K562 (cell line): Measurements from ENCODE around the gene TMEM53. TPM values are rescaled to one million over a fixed set of nuclear protein-coding genes. Genes with fewer than 3 reads are reported as not detected.

ENCODE experiments used
- ATAC-seq: fragments of 200-7000 bp; cut with Tn5 transposase; 3 replicates; pipeline ENCODE4 v1.9.1; 2020; ENCODE audit warnings: moderate library complexity
- BruUV-seq: library from RNA; stranded (reverse); fragments of 400-500 nt; replicated peaks from 2 replicates; lab custom pipeline; 2021; lab: Mats Ljungman, UMichigan
- CTCF ChIA-PET: fragments of 300-600 bp; formaldehyde crosslinking; extraction: SDS; loops from one replicate; lab custom pipeline; 2021; ENCODE audit warnings: low intra/inter-chr PET ratio; lab: Yijun Ruan, JAX
- POLR2A ChIA-PET: fragments of 300-600, 350-650 bp; sonication (Branson Sonifier 250); formaldehyde crosslinking; extraction: SDS; loops from one replicate; lab custom pipeline; 2021; ENCODE audit warnings: antibody characterized with exemption, inconsistent platforms; lab: Yijun Ruan, JAX
- DNase-seq, 4 experiments: peaks; one replicate each; pipeline versions ENCODE4 v3.0.0 to v3.0.0-alpha.2; 2011 to 2018; ENCODE audit warnings: low spot score in 3 of 4, mixed read lengths in 3 of 4; ENCODE audit errors: extremely low read depth in 1 of 4
- FAIRE-seq: peaks from 2 replicates; lab custom pipeline; 2011; peaks lifted over from hg19 to GRCh38; lab: Jason Lieb, UNC
- H2AFZ ChIP-seq: 2 replicates; pipeline ENCODE4 v1.6.0; 2011; ENCODE audit warnings: low read depth, low read length, control low read depth, inconsistent platforms
- H3K27ac ChIP-seq: fragments of 200-600 bp; 3 replicates; pipeline ENCODE4 v1.8.0; 2011; ENCODE audit warnings: low read depth, mild to moderate bottlenecking, control low read depth, inconsistent platforms, low read length, moderate library complexity, mixed read lengths; ENCODE audit errors: extremely low read depth
- H3K27me3 ChIP-seq, 2 experiments: fragments of 300-600 bp in 1 of 2; 2 replicates in 1 of 2; 3 replicates in 1 of 2; pipeline versions ENCODE4 v1.6.0 to v1.8.0; 2011; ENCODE audit warnings: inconsistent platforms in 2 of 2, low read length in 2 of 2, mild to moderate bottlenecking in 1 of 2, mixed read lengths in 1 of 2, moderate library complexity in 1 of 2; ENCODE audit not compliant: control insufficient read depth in 2 of 2, insufficient read depth in 2 of 2
- H3K36me3 ChIP-seq: fragments of 300-600 bp; 3 replicates; pipeline ENCODE4 v1.8.0; 2011; ENCODE audit warnings: mild to moderate bottlenecking, low read length, inconsistent platforms; ENCODE audit not compliant: control insufficient read depth, insufficient read depth
- H3K4me1 ChIP-seq, 2 experiments: fragments of 200-600 bp in 1 of 2; replicated peaks in 1 of 2; 2 replicates in 1 of 2; 3 replicates in 1 of 2; pipeline versions ENCODE4 v1.5.1 to v1.8.0; 2011; ENCODE audit warnings: inconsistent platforms in 2 of 2, low read length in 2 of 2, mild to moderate bottlenecking in 1 of 2, mixed read lengths in 1 of 2, moderate library complexity in 1 of 2; ENCODE audit not compliant: control insufficient read depth in 2 of 2, insufficient read depth in 2 of 2
- H3K4me2 ChIP-seq: 2 replicates; pipeline ENCODE4 v1.6.1; 2011; ENCODE audit warnings: low read length, control low read depth, inconsistent platforms, mixed read lengths; ENCODE audit not compliant: insufficient read depth
- H3K4me3 ChIP-seq: fragments of 200-600 bp; sonication (generic), shearing (Covaris generic); 2 replicates; pipeline ENCODE4 v1.5.1; 2016; ENCODE audit warnings: control low read depth, inconsistent platforms
- H3K79me2 ChIP-seq: fragments of 200-600 bp; 3 replicates; pipeline ENCODE4 v1.8.0; 2011; ENCODE audit warnings: low read length, inconsistent platforms; ENCODE audit not compliant: control insufficient read depth, insufficient read depth
- H3K9ac ChIP-seq, 2 experiments: 2 replicates each; pipeline versions ENCODE4 v1.6.0 to v1.6.1; 2011; ENCODE audit warnings: low read depth in 2 of 2, low read length in 2 of 2, control low read depth in 1 of 2, inconsistent platforms in 1 of 2, mild to moderate bottlenecking in 1 of 2, mixed read lengths in 1 of 2; ENCODE audit not compliant: insufficient read depth in 1 of 2
- H3K9me1 ChIP-seq: one replicate; pipeline ENCODE4 v1.6.0; 2011; ENCODE audit warnings: inconsistent platforms, mild to moderate bottlenecking, low read length, moderate library complexity; ENCODE audit not compliant: control insufficient read depth, insufficient read depth
- H3K9me3 ChIP-seq: replicated peaks from 2 replicates; pipeline ENCODE4 v1.5.1; 2011; ENCODE audit warnings: low read depth, low read length, inconsistent platforms; ENCODE audit not compliant: control insufficient read depth, insufficient read depth
- H4K20me1 ChIP-seq: replicated peaks from 2 replicates; pipeline ENCODE4 v1.6.1; 2011; ENCODE audit warnings: low read length, inconsistent platforms, mixed read lengths; ENCODE audit not compliant: control insufficient read depth, insufficient read depth
- ESRRB ChIP-seq: fragments of 250-450 bp; sonication (Bioruptor Pico); IDR thresholded peaks from 2 replicates; pipeline ENCODE4 v1.5.0; 2020; ENCODE audit warnings: mild to moderate bottlenecking, moderate library complexity, borderline replicate concordance
- ZBTB17 ChIP-seq: fragments of 450-650 bp; formaldehyde crosslinking; IDR thresholded peaks from 2 replicates; pipeline ENCODE4 v1.4.0; 2020; ENCODE audit warnings: mild to moderate bottlenecking
- ZNF140 ChIP-seq: fragments of 250-450 bp; sonication (Bioruptor Pico); IDR thresholded peaks from 2 replicates; pipeline ENCODE4 v1.8.0; 2021; ENCODE audit warnings: moderate library complexity, mild to moderate bottlenecking, inconsistent platforms
- WGBS: fragments of 100-300 bp; shearing (Covaris generic); methylation state at CpG from one replicate; pipeline ENCODE4 v1.1.6; 2016; ENCODE audit warnings: low coverage, mixed read lengths; ENCODE audit not compliant: insufficient coverage; ENCODE audit errors: missing lambda C conversion rate; 5-methylcytosine and 5-hydroxymethylcytosine counted together
- in situ Hi-C: fragments of 300-500 bp; cut with MboI; formaldehyde crosslinking; loops from 4 replicates; pipeline ENCODE4 v1.15.0; 2018; ENCODE audit warnings: inconsistent platforms, mixed read lengths
- intact Hi-C: fragments of 100-400 bp; cut with micrococcal nuclease; formaldehyde crosslinking; loops from 2 replicates; pipeline ENCODE4 v1.14.2; 2022
- polyA plus RNA-seq, 8 experiments: library from polyadenylated mRNA; depleted of rRNA in 4 of 8; stranded (reverse) in 5 of 8; unstranded in 3 of 8; fragments of >200 nt; fragmentation: Nextera tagmentation in 2 of 8; fragmentation: Illumina TruSeq in 1 of 8; extraction: Ambion mirVana in 2 of 8; extraction: Trizol in 1 of 8; gene quantifications; 2 replicates each; pipeline versions ENCODE4 v1.2.1 to v1.2.3, GENCODE V29; 2011 to 2014; ENCODE audit warnings: inconsistent platforms in 1 of 8, missing spikeins in 1 of 8
- total RNA-seq, 7 experiments: library from RNA; depleted of rRNA in 6 of 7; stranded (reverse); fragments of >200 nt in 6 of 7; fragmentation: Illumina TruSeq in 2 of 7; extraction: Trizol in 2 of 7; gene quantifications; 2 replicates each; pipeline versions ENCODE4 v1.2.1 to v1.2.3, GENCODE V29; 2011 to 2021; ENCODE audit warnings: low replicate concordance in 1 of 7
- TF ChIP-seq, protein P1 (sequence below), 2 experiments: fragments of 150-350 bp in 1 of 2; IDR thresholded peaks; 2 replicates each; pipeline ENCODE4 v1.6.1; 2012 to 2016; ENCODE audit warnings: low read depth in 2 of 2, low read length in 2 of 2, mild to moderate bottlenecking in 1 of 2, moderate library complexity in 1 of 2
- TF ChIP-seq, protein P2 (sequence below): fragments of 250-450 bp; sonication (Bioruptor Pico); IDR thresholded peaks from 2 replicates; pipeline ENCODE4 v1.4.0; 2020; ENCODE audit warnings: mild to moderate bottlenecking
- TF ChIP-seq, protein P3 (sequence below): fragments of 250-450 bp; sonication (Bioruptor Pico); IDR thresholded peaks from 2 replicates; pipeline ENCODE4 v1.8.0; 2021; ENCODE audit warnings: borderline replicate concordance, mild to moderate bottlenecking, moderate library complexity; ENCODE audit not compliant: poor library complexity, severe bottlenecking
- TF ChIP-seq, protein P4 (sequence below): fragments of 450-650 bp; IDR thresholded peaks from 2 replicates; pipeline ENCODE4 v1.6.1; 2014; ENCODE audit warnings: low read depth, mild to moderate bottlenecking, moderate library complexity, borderline replicate concordance

Gene TMEM53
- total and polyA plus RNA-seq, 9 of the 15 experiments (the other 6 are each of a cell fraction or from before 2014, with no cell fraction given), result 0.23 to 3.7 (median 2.0) TPM

DNA sequence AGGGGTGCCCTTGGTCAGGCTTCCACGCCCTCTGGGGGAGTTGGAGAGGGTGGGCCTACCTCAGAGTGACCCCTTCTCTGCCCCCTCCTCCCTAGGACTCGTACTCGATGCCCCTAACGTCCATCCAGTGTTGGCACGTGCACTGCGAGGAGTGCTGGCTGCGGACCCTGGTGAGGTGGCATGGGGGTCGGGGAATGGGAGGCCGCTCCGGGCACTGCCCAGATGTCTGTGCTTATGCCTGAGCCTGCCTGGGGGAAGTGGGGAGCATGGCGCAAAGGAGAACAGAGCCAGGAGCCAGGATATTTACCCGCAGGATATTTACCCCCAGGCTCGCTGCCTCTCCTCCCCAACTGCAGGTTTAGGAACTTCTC is 24.5 kb downstream of the TMEM53 start:
- TF ChIP-seq ZBTB17 (CRISPR knock-in tag), result no peak
- no peak for TF ChIP-seq ZNF140 (CRISPR knock-in tag)
- TF ChIP-seq, protein P1, sequence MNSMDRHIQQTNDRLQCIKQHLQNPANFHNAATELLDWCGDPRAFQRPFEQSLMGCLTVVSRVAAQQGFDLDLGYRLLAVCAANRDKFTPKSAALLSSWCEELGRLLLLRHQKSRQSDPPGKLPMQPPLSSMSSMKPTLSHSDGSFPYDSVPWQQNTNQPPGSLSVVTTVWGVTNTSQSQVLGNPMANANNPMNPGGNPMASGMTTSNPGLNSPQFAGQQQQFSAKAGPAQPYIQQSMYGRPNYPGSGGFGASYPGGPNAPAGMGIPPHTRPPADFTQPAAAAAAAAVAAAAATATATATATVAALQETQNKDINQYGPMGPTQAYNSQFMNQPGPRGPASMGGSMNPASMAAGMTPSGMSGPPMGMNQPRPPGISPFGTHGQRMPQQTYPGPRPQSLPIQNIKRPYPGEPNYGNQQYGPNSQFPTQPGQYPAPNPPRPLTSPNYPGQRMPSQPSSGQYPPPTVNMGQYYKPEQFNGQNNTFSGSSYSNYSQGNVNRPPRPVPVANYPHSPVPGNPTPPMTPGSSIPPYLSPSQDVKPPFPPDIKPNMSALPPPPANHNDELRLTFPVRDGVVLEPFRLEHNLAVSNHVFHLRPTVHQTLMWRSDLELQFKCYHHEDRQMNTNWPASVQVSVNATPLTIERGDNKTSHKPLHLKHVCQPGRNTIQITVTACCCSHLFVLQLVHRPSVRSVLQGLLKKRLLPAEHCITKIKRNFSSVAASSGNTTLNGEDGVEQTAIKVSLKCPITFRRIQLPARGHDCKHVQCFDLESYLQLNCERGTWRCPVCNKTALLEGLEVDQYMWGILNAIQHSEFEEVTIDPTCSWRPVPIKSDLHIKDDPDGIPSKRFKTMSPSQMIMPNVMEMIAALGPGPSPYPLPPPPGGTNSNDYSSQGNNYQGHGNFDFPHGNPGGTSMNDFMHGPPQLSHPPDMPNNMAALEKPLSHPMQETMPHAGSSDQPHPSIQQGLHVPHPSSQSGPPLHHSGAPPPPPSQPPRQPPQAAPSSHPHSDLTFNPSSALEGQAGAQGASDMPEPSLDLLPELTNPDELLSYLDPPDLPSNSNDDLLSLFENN (IDR thresholded peaks at IDR 0.05; ENCODE audit: low read depth in 2 of 2, low read length in 2 of 2), result no peak
- TF ChIP-seq, protein P2, sequence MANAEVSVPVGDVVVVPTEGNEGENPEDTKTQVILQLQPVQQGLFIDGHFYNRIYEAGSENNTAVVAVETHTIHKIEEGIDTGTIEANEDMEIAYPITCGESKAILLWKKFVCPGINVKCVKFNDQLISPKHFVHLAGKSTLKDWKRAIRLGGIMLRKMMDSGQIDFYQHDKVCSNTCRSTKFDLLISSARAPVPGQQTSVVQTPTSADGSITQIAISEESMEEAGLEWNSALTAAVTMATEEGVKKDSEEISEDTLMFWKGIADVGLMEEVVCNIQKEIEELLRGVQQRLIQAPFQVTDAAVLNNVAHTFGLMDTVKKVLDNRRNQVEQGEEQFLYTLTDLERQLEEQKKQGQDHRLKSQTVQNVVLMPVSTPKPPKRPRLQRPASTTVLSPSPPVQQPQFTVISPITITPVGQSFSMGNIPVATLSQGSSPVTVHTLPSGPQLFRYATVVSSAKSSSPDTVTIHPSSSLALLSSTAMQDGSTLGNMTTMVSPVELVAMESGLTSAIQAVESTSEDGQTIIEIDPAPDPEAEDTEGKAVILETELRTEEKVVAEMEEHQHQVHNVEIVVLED (CRISPR knock-in tag), result no peak
- no peak for TF ChIP-seq ESRRB
- TF ChIP-seq, protein P3, sequence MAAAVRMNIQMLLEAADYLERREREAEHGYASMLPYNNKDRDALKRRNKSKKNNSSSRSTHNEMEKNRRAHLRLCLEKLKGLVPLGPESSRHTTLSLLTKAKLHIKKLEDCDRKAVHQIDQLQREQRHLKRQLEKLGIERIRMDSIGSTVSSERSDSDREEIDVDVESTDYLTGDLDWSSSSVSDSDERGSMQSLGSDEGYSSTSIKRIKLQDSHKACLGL (CRISPR knock-in tag), result no peak
- TF ChIP-seq, protein P4, sequence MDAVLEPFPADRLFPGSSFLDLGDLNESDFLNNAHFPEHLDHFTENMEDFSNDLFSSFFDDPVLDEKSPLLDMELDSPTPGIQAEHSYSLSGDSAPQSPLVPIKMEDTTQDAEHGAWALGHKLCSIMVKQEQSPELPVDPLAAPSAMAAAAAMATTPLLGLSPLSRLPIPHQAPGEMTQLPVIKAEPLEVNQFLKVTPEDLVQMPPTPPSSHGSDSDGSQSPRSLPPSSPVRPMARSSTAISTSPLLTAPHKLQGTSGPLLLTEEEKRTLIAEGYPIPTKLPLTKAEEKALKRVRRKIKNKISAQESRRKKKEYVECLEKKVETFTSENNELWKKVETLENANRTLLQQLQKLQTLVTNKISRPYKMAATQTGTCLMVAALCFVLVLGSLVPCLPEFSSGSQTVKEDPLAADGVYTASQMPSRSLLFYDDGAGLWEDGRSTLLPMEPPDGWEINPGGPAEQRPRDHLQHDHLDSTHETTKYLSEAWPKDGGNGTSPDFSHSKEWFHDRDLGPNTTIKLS, result no peak
- Histone ChIP-seq H4K20me1 (peaks cover 6% of the 10 kb centered on the region), H3K4me3 (no peak overlapping the region), H3K9ac (no peak overlapping the region), H3K9me3 (no peaks in the 10 kb centered on the region), H3K27me3 (no peaks in the 10 kb centered on the region), H3K27ac (no peak overlapping the region), H2AFZ (no peak overlapping the region), H3K4me2 (no peak overlapping the region), H3K9me1 (no peaks in the 10 kb centered on the region), H3K4me1 (peaks cover 0 to 20% of the 10 kb centered on the region in 2 experiments; a peak in 2 of 5 replicates), H3K36me3 (peaks cover 66% of the 10 kb centered on the region; the same call in 2 of the 3 replicates), H3K79me2 (no peaks in the 10 kb centered on the region)
- BruUV-seq, result no TSS peak
- CTCF ChIA-PET, result interaction anchor here (4.3 kb wide), 1 partner anchor 40 kb away, joined by 62 read pairs; no protein-coding TSS in a partner anchor
- POLR2A ChIA-PET, result interaction anchor here (17.6 kb wide), 1 partner anchor 16 kb away, joined by 328 read pairs; no protein-coding TSS in a partner anchor
- DNase-seq (no peak), ATAC-seq (no peak), FAIRE-seq (no peak)
- 98% methylated on average over 13 of the region's 13 CpGs for WGBS
- in situ Hi-C loops (loop anchor here (5.0 kb wide), 2 partner anchors 42 to 277 kb away; no protein-coding TSS in a partner anchor), intact Hi-C loops (loop anchor here (10.0 kb wide), 1 partner anchor 435 kb away; the partner anchor contains the start of gene DMAP1)
